ENCODE data around the gene HRCT1.

GRCh38 chr9:35933550-35934067, 27.6 kb downstream of the HRCT1 start:
- TF ChIP-seq EZH2 (IDR thresholded peaks at IDR 0.05; ENCODE audit: borderline replicate concordance, low read depth, low read length, severe bottlenecking) = no peak
- TF ChIP-seq, protein P1, sequence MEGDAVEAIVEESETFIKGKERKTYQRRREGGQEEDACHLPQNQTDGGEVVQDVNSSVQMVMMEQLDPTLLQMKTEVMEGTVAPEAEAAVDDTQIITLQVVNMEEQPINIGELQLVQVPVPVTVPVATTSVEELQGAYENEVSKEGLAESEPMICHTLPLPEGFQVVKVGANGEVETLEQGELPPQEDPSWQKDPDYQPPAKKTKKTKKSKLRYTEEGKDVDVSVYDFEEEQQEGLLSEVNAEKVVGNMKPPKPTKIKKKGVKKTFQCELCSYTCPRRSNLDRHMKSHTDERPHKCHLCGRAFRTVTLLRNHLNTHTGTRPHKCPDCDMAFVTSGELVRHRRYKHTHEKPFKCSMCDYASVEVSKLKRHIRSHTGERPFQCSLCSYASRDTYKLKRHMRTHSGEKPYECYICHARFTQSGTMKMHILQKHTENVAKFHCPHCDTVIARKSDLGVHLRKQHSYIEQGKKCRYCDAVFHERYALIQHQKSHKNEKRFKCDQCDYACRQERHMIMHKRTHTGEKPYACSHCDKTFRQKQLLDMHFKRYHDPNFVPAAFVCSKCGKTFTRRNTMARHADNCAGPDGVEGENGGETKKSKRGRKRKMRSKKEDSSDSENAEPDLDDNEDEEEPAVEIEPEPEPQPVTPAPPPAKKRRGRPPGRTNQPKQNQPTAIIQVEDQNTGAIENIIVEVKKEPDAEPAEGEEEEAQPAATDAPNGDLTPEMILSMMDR (IDR thresholded peaks at IDR 0.05; ENCODE audit: borderline replicate concordance, extremely low read depth, low read length, poor library complexity, severe bottlenecking) = no peak
